Activated naive CD4-positive, alpha-beta T cell treated with anti-CD3 and anti-CD28 coated beads for 36 hours (primary cell): ENCODE data around the gene UGT1A7. TPM values are rescaled to one million over a fixed set of nuclear protein-coding genes. Genes with fewer than 3 reads are reported as not detected.

ENCODE experiments used
- CTCF ChIA-PET: fragments of 350-600 bp; sonication (Branson Sonifier 250); formaldehyde crosslinking; loops from one replicate; lab custom pipeline; 2021; ENCODE audit warnings: antibody characterized with exemption; lab: Charles Lee
- DNase-seq: peaks from one replicate; pipeline ENCODE4 v3.0.0-alpha.2; 2020
- H3K27ac Mint-ChIP-seq: one replicate; pipeline ENCODE4 v1.8.0; 2021; ENCODE audit warnings: mild to moderate bottlenecking, mixed read lengths
- H3K27me3 Mint-ChIP-seq: one replicate; pipeline ENCODE4 v1.8.0; 2021; ENCODE audit warnings: low read depth, mixed read lengths
- H3K36me3 Mint-ChIP-seq: one replicate; pipeline ENCODE4 v1.8.0; 2021; ENCODE audit warnings: low read depth, mixed read lengths
- H3K4me1 Mint-ChIP-seq: one replicate; pipeline ENCODE4 v1.8.0; 2021; ENCODE audit warnings: low read depth, mixed read lengths
- H3K4me3 Mint-ChIP-seq: one replicate; pipeline ENCODE4 v1.8.0; 2021; ENCODE audit warnings: mild to moderate bottlenecking, moderate library complexity, mixed read lengths
- H3K9me3 Mint-ChIP-seq: one replicate; pipeline ENCODE4 v1.8.0; 2021; ENCODE audit warnings: mixed read lengths
- intact Hi-C: fragments of 100-400 bp; cut with micrococcal nuclease; formaldehyde crosslinking; loops from one replicate; pipeline ENCODE4 v1.15.1; 2023
- total RNA-seq, 2 experiments: library from RNA; stranded (reverse); gene quantifications; one replicate each; pipeline ENCODE4 v1.2.3, GENCODE V29; 2021

UGT1A7 gene
- total RNA-seq, 2 experiments from 2014 or later: not detected

DNA sequence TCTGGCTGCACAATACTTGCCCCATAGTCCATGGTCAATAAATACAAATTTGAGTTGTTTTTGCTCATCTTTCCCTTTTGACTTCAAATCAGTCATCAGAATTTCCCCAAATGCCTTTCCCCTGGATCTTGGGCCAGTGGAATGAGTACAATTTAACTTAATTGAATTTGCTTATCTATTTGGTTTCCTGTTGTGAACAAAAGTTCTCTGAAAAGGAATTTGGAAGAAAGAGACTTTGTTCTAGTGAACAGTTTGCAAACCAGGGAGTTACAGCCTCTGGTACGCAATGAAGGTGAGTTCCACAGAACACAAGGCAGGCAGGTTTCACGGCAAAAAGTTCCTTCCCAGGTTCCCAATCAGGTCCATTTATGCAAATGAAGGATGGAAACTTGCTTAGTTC lies 77.1 kb downstream of the UGT1A7 start:
- Mint-ChIP-seq H3K4me1 (no peaks in the 10 kb centered on the region), H3K27me3 (peaks cover 3% of the 10 kb centered on the region), H3K36me3 (no peaks in the 10 kb centered on the region), H3K4me3 (no peak overlapping the region), H3K9me3 (no peaks in the 10 kb centered on the region), H3K27ac (no peak overlapping the region)
- CTCF ChIA-PET: no interaction called here
- intact Hi-C loops: no loop called here
- no peak for DNase-seq

DNA sequence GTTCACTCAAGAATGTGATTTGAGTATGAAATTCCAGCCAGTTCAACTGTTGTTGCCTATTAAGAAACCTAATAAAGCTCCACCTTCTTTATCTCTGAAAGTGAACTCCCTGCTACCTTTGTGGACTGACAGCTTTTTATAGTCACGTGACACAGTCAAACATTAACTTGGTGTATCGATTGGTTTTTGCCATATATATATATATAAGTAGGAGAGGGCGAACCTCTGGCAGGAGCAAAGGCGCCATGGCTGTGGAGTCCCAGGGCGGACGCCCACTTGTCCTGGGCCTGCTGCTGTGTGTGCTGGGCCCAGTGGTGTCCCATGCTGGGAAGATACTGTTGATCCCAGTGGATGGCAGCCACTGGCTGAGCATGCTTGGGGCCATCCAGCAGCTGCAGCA lies 78.3 kb downstream of the UGT1A7 start, which contains the start of gene UGT1A1:
Gene UGT1A1, plus strand, starts transcription at position 228 of the 400 bp plus-strand sequence. Its CDS starts 18 bp downstream, at position 246.
- Mint-ChIP-seq H3K9me3 (no peaks in the 10 kb centered on the region), H3K27ac (no peak within 1 kb of the TSS), H3K27me3 (peaks cover 4% of the 10 kb centered on the region), H3K4me3 (no peak within 1 kb of the TSS), H3K36me3 (no peaks in the 10 kb centered on the region), H3K4me1 (no peaks in the 10 kb centered on the region)
- DNase-seq: no peak
- intact Hi-C loops: no loop called here
- CTCF ChIA-PET: no interaction called here

DNA sequence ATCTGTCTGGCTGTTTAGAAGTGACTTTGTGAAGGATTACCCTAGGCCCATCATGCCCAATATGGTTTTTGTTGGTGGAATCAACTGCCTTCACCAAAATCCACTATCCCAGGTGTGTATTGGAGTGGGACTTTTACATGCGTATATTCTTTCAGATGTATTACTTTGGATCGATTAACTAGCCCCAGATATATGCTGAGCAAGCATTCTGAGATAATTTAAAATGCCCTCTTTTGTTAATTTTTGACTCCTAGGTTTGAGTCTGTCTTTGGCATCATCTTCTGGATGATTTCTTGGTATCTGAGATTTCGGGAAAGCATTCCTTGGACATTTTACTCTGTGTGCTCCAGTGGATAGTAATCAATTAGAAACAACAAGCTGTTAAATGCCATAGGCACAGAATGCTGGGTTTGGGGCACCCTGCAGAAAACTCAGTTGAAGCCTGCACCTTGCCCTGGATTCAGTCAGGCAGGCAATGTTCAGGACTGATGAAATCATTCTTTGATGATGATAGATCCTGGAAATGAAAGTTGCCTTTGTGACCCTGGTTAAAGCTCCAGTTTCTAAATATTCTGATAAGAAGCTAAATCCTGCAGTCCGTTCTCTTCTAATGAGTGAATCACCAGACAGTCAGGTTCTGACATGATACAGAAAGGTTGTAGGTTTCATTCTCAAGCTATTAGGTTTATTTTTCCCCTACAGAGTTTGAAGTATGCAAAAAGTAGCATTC lies 79.5 kb downstream of the UGT1A7 start:
- H3K27ac Mint-ChIP-seq: no peak overlapping the region
- no peak for DNase-seq
- intact Hi-C loops: no loop called here
- no peaks in the 10 kb centered on the region for H3K9me3 Mint-ChIP-seq
- H3K4me3 Mint-ChIP-seq: no peak overlapping the region
- H3K36me3 Mint-ChIP-seq: no peaks in the 10 kb centered on the region
- H3K4me1 Mint-ChIP-seq: no peaks in the 10 kb centered on the region
- peaks cover 4% of the 10 kb centered on the region for H3K27me3 Mint-ChIP-seq
- CTCF ChIA-PET: no interaction called here

DNA sequence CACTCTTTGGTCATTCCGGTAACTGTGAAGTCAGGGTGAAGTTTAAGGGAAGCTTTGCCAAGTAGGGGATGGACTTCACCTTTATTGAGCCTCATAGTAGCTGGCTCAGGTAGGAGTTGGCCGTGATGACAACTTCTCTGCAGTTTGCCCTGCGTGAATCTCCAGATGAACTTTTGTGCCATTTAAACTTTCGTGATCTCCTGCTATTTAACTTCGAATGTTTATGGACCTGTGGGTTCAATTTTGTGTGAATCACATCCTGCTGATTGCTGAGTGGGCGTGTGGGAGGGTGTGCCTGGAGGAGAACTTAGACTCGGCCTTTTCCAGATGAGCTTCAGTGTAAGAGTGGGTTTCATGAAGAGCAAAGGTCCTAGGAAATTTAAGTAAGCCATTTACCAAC lies 82.6 kb downstream of the UGT1A7 start:
- no peaks in the 10 kb centered on the region for H3K36me3 Mint-ChIP-seq
- intact Hi-C loops: no loop called here
- peaks cover 10% of the 10 kb centered on the region for H3K27me3 Mint-ChIP-seq
- H3K4me1 Mint-ChIP-seq: no peaks in the 10 kb centered on the region
- CTCF ChIA-PET: no interaction called here
- no peak overlapping the region for H3K27ac Mint-ChIP-seq
- no peak overlapping the region for H3K4me3 Mint-ChIP-seq
- DNase-seq: no peak
- no peaks in the 10 kb centered on the region for H3K9me3 Mint-ChIP-seq

DNA sequence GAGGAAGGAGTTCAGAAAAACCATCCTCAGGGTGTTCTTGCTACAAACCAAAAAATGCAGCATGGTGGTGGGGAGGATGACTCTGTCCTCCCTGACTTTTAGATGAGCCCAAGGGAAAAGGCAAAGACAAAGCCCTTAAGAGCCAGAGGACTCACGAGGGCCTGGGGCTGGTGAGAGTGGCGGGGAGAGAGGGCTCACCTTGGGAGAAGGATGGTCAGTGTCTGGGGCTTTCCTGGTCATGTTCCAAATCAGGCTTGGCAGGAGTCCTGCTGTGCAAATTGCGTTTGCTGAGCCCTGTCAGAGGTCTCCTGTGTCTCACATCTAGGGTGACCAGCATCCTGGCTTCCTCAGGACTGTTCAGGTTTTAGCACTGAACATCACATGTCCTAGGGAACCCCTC lies 83.1 kb downstream of the UGT1A7 start:
- Mint-ChIP-seq H3K27me3 (peaks cover 11% of the 10 kb centered on the region), H3K27ac (no peak overlapping the region), H3K4me3 (no peak overlapping the region), H3K9me3 (no peaks in the 10 kb centered on the region), H3K36me3 (no peaks in the 10 kb centered on the region), H3K4me1 (no peaks in the 10 kb centered on the region)
- intact Hi-C loops: no loop called here
- DNase-seq: no peak
- CTCF ChIA-PET: no interaction called here

DNA sequence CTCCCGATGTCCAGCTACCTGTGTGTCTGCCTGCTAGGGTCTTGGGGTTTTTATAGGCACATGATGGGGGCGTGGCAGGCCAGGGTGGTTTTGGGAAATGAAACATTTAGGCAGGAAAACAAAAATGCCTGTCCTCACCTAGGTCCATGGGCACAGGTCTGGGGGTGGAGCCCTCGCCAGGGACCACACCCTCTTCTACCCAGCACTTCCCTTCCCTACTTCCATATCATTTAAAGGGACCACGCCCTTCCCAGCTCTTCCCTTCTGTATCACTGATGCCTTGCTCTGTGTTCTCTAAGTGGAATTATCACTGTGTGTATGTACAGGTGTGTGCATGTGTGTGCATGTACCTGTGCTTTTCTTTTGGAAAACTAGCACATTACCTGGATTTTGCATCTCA lies 84.7 kb downstream of the UGT1A7 start:
- Mint-ChIP-seq H3K9me3 (no peaks in the 10 kb centered on the region), H3K36me3 (no peaks in the 10 kb centered on the region), H3K4me1 (no peaks in the 10 kb centered on the region), H3K4me3 (no peak overlapping the region), H3K27ac (no peak overlapping the region), H3K27me3 (peaks cover 11% of the 10 kb centered on the region)
- CTCF ChIA-PET: interaction anchor here (0.6 kb wide), 1 partner anchor 457 kb away, joined by 3 read pairs; no protein-coding TSS in a partner anchor
- intact Hi-C loops: no loop called here
- DNase-seq: no peak

DNA sequence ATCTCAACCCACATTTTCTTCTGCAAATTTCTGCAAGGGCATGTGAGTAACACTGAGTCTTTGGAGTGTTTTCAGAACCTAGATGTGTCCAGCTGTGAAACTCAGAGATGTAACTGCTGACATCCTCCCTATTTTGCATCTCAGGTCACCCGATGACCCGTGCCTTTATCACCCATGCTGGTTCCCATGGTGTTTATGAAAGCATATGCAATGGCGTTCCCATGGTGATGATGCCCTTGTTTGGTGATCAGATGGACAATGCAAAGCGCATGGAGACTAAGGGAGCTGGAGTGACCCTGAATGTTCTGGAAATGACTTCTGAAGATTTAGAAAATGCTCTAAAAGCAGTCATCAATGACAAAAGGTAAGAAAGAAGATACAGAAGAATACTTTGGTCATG lies 86.4 kb downstream of the UGT1A7 start:
- Mint-ChIP-seq H3K36me3 (no peaks in the 10 kb centered on the region), H3K27ac (no peak overlapping the region), H3K4me1 (no peaks in the 10 kb centered on the region), H3K4me3 (no peak overlapping the region), H3K27me3 (peaks cover 11% of the 10 kb centered on the region), H3K9me3 (no peaks in the 10 kb centered on the region)
- intact Hi-C loops: no loop called here
- DNase-seq: no peak
- CTCF ChIA-PET: no interaction called here

DNA sequence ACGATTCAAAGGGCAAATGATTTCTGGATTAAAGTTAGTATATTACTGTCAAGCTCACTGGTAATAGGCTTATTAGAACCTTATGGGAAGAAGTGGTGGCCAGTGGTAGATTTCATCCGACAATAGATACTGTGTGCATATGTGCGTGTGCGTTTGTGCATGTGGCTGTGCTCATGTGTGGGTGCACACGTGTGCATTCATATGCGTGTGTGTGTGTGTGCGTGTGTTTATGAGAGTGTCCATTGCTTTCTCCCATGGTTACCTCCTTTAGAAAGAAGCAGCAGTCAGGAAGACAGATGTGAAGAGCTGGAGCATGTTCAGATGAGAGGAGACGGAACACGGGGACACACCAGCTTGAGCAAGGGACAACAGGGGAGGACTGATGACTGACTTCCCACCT lies 87.6 kb downstream of the UGT1A7 start:
- intact Hi-C loops: no loop called here
- H3K4me3 Mint-ChIP-seq: no peak overlapping the region
- no peaks in the 10 kb centered on the region for H3K4me1 Mint-ChIP-seq
- DNase-seq: no peak
- H3K9me3 Mint-ChIP-seq: no peaks in the 10 kb centered on the region
- H3K27ac Mint-ChIP-seq: no peak overlapping the region
- no peaks in the 10 kb centered on the region for H3K36me3 Mint-ChIP-seq
- CTCF ChIA-PET: no interaction called here
- H3K27me3 Mint-ChIP-seq: peaks cover 11% of the 10 kb centered on the region

DNA sequence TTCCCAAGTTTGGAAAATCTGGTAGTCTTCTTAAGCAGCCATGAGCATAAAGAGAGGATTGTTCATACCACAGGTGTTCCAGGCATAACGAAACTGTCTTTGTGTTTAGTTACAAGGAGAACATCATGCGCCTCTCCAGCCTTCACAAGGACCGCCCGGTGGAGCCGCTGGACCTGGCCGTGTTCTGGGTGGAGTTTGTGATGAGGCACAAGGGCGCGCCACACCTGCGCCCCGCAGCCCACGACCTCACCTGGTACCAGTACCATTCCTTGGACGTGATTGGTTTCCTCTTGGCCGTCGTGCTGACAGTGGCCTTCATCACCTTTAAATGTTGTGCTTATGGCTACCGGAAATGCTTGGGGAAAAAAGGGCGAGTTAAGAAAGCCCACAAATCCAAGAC lies 90.5 kb downstream of the UGT1A7 start:
- no peak for DNase-seq
- H3K4me3 Mint-ChIP-seq: no peak overlapping the region
- no peak overlapping the region for H3K27ac Mint-ChIP-seq
- H3K27me3 Mint-ChIP-seq: peaks cover 10% of the 10 kb centered on the region
- CTCF ChIA-PET: no interaction called here
- H3K36me3 Mint-ChIP-seq: no peaks in the 10 kb centered on the region
- no peaks in the 10 kb centered on the region for H3K4me1 Mint-ChIP-seq
- intact Hi-C loops: no loop called here
- H3K9me3 Mint-ChIP-seq: peaks cover 7% of the 10 kb centered on the region

DNA sequence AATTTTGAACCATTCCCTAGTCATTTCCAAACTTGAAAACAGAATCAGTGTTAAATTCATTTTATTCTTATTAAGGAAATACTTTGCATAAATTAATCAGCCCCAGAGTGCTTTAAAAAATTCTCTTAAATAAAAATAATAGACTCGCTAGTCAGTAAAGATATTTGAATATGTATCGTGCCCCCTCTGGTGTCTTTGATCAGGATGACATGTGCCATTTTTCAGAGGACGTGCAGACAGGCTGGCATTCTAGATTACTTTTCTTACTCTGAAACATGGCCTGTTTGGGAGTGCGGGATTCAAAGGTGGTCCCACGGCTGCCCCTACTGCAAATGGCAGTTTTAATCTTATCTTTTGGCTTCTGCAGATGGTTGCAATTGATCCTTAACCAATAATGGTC lies 90.9 kb downstream of the UGT1A7 start:
- H3K27ac Mint-ChIP-seq: no peak overlapping the region
- CTCF ChIA-PET: no interaction called here
- intact Hi-C loops: no loop called here

DNA sequence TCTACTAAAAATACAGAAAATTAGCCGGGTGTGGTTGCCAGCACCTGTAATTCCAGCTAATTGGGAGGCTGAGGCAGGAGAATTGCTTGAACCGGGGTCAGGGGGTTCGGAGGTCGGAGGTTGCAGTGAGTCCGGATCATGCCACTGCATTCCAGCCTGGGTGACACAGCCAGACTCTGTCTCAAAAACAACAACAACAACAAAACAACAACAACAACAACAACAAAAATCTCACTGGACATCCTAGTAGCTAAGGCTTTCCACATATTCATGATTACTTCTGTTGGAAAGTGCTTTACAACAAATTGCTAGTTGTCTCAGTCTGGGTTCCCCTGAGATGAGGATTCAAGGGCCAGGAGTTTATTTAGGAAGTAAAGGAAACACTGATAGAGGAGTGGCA lies 92.2 kb downstream of the UGT1A7 start:
- intact Hi-C loops: no loop called here

More for the DNA sequence above, 90.9 kb downstream of the UGT1A7 start:
- no peaks in the 10 kb centered on the region for H3K36me3 Mint-ChIP-seq
- H3K4me3 Mint-ChIP-seq: no peak overlapping the region
- H3K27me3 Mint-ChIP-seq: peaks cover 7% of the 10 kb centered on the region
- no peak for DNase-seq
- peaks cover 9% of the 10 kb centered on the region for H3K9me3 Mint-ChIP-seq
- H3K4me1 Mint-ChIP-seq: no peaks in the 10 kb centered on the region

DNA sequence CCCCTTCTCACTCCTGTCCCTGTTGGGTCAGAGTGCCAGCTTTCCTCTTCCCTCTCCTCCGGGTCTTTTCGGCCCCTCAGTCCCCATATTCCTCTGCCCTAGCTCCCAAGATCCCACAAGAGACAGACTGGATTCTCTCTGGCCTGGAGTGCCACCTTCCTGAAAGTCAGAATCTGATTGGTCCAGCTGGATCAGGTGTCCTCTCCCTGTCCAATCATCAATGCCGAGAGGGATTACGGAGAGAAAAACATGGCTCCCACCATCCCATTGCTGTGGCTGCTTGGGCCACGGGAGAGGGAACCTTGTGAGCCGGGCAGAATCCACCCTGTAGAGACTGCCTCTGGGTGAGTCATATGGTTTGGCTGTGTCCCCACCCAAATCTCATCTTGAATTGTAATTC lies 93.7 kb downstream of the UGT1A7 start:
- Mint-ChIP-seq H3K9me3 (peaks cover 9% of the 10 kb centered on the region), H3K4me3 (no peak overlapping the region), H3K4me1 (no peaks in the 10 kb centered on the region), H3K27me3 (peaks cover 3% of the 10 kb centered on the region), H3K36me3 (no peaks in the 10 kb centered on the region), H3K27ac (no peak overlapping the region)
- CTCF ChIA-PET: no interaction called here
- intact Hi-C loops: no loop called here
- no peak for DNase-seq

More for the DNA sequence above, 92.2 kb downstream of the UGT1A7 start:
- Mint-ChIP-seq H3K27ac (no peak overlapping the region), H3K27me3 (peaks cover 5% of the 10 kb centered on the region), H3K4me3 (no peak overlapping the region), H3K36me3 (no peaks in the 10 kb centered on the region), H3K9me3 (peaks cover 9% of the 10 kb centered on the region), H3K4me1 (no peaks in the 10 kb centered on the region)
- DNase-seq: no peak
- CTCF ChIA-PET: interaction anchor here (0.6 kb wide), 1 partner anchor 1520 kb away, joined by 4 read pairs; no protein-coding TSS in a partner anchor

DNA sequence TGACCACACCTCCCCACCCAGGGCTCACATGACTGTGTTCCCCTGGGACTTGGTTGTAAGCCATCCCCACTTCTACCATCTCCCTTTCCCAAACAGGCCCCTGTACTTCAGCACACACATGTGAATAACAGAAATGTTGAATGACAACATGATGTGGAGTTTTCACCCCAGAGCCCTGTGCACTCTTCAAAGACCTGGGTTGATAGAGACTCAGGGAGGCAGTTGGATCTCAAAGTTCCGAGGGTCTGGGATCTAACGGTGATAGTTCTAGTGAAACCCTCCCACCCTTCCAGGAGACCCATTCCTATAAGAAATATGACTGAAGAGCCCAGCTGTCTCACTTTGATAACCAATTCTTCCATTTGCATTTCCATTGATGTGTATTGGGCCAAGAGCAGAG lies 96.3 kb downstream of the UGT1A7 start, which contains the start of gene MROH2A:
Gene MROH2A, plus strand, starts transcription at position 301 of the 400 bp plus-strand sequence. CDS start 1,029 bp downstream, outside the sequence.
- intact Hi-C loops: no loop called here
- H3K4me1 Mint-ChIP-seq: no peaks in the 10 kb centered on the region
- DNase-seq: no peak
- no peak within 1 kb of the TSS for H3K27ac Mint-ChIP-seq
- H3K4me3 Mint-ChIP-seq: no peak within 1 kb of the TSS
- H3K27me3 Mint-ChIP-seq: peaks cover 7% of the 10 kb centered on the region
- H3K9me3 Mint-ChIP-seq: peaks cover 9% of the 10 kb centered on the region
- no peaks in the 10 kb centered on the region for H3K36me3 Mint-ChIP-seq
- CTCF ChIA-PET: no interaction called here
